Measurements from ENCODE around the gene SMDT1.
"Not testable (repeated sequence)": the region's sequence is repeated elsewhere in the genome, so short reads cannot be mapped to it uniquely, and the experiment has no call there.

SMDT1 gene

DNA sequence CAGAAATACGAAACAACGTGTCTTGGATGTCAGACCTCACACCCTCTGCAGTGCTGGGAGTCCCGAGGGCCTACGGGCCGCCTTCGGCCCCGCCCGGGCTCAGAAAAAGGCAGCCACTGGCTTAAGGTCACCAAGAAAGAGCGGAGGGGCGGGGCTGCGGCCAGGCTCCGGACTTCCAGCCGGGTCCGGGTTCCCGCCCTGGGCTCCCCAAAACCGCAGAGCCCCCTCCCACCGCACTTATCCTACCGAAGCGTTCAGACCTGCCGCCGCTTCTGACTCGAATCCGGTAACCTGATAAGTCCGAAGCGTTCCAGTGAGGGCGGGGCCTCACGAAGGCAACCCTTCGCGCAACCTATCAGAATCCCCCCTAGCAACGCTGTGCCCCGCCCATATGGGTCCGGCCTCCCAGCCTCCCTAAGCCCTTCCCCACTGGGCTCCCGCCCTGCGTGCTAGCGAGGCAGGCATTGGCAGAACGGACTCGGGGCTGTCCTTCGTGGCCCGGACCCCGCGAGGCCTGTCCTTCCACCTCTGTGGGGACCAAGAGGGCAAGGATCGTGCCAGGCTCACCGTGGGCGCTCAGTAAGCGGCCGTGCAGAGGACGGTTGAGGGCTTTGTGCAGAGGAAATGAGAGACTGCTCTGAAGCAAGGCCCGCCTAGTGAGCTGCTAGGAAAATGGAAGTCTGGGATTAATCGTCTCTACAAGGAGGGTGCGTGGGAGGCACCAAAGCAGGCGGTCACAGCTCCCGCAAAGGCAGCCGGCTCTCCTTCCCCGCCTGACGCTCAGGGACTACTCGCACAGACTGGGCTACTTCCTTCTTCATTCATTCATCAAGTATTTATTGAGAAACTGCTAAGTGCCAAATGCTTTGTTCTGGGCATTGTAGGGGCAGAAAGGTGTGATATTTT is 8.7 kb upstream of the SMDT1 start, which contains the start of gene NAGA:
Gene NAGA, minus strand, starts transcription at position 296 of the 906 bp plus-strand sequence. CDS start 515 bp downstream, outside the sequence.
- peak; percentile 98 for DNase-seq (ENCODE audit: low spot score)

DNA sequence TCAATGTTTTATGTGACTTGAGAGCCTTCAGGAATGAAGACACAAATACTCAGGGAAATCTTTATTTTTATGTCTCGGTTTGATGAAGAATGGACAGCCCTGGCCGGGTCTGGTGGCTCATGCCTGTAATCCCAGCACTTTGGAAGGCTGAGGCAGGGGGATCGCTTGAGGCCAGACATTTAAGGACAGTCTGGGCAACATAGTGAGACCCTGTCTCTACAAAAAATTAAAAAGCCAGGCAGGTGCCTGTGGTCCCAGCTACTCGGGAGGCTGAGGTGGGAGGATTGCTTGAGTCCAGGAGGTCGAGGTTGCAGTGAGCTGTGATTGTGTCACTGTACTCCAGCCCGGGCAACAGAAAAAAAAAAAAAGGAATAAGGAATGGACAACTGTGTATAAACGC is 8.0 kb upstream of the SMDT1 start:
- DNase-seq (ENCODE audit: low spot score), result not testable (repeated sequence)

- DNase-seq (ENCODE audit: low spot score), result no peak
These were observed 6.7 kb upstream of the SMDT1 start for GRCh38 chr22:42072606-42073330.

GRCh38 chr22:42073621-42074041 is 5.9 kb upstream of the SMDT1 start:
- DNase-seq (ENCODE audit: low spot score), result no peak

- no peak for DNase-seq (ENCODE audit: low spot score)
These were observed 5.2 kb upstream of the SMDT1 start, which contains the start of gene PHETA2 for GRCh38 chr22:42074132-42074811. Gene PHETA2, plus strand, starts transcription at chr22:42074248. Its CDS starts 3,046 bp downstream, at chr22:42077294.

DNA sequence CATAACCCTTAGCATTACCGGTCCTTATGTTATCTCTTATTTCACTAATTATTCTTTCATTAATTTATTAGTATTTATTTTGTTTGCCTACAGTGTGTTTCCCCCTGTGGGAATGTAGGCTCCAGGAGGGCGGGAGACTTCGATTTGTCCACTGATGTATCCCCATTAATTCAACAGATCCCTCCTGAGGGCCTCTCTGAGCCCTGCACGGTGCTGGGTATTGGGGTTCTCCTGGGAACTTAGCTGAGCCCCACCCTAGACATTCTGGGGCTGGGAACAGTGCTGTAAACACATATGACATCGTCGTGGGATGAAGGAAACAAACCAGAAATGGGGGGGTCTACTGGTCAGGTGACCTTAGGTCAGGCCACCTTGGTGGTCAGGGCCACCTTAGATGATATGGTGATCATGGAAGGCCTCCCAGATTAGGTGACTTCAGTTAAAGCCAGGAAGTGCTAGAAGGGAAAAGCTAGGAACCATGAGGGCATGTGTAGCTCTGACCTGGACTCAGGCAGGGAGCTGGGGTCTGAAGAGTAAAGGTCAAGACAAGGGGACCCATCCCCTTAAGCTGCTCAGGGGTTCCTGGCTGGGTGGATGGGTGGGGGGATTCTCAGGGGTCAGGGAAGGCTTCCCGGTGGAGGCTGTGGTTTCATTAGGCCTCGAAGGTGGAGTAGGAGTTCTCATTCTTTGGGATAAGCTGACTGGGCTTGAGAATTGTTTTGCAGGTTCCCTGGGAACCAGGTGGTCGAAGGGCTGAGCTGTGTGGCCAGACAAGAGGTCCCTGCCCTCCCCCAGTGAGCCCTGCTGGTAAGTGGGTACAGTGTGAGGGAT is 4.4 kb upstream of the SMDT1 start:
- DNase-seq (ENCODE audit: low spot score), result no peak

GRCh38 chr22:42076764-42077485 is 2.6 kb upstream of the SMDT1 start:
- DNase-seq (ENCODE audit: low spot score), result no peak

- DNase-seq (ENCODE audit: low spot score), result no peak
These were observed 1.9 kb upstream of the SMDT1 start for GRCh38 chr22:42077486-42078125.

DNA sequence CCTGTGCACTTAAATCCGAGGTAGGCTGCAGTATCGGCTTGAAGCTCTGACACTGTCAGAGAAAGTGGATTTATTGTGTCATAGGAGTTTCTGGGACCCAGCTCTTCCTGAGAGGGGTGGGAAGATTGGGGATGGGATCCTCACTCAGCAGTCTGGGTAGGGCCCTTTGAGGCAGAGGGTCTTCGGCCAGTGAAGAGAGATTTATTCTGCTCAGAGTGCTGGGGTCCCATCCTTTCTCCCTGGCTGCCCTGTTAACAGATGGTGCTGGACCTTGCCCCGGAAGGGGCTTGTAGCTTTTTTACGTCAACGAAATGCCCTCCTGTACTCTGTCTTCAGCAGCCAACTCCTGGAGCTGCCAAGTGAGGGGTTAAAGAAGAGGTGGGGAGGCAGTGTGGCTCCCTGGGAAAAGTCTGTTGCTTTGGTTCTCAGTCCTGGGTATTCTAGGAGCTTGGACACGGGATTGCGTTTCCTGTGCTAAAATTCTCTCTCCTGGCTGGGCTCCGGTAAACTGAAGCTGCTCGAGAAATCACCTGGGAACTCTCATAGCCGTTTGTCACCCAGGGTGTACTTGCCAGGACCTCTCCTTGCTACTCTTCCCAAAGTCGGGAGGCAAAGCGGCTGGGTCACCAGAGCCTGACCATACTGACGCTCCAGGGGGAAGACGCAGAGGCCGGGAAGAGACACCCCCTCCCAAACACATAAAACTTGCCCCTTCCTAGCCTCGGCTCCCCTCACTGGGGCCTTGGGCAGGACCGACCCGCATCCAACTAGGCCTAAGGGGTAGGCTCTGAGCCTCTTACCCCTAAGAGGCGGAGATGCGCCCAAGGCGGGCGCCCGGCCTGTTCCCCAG is 806 bp upstream of the SMDT1 start:
- DNase-seq (ENCODE audit: low spot score), result peak; percentile 29

- peak; percentile 62 for DNase-seq (ENCODE audit: low spot score)
These were observed 787 bp downstream of the SMDT1 start for GRCh38 chr22:42080287-42080686.

GRCh38 chr22:42083119-42083518 is 3.6 kb downstream of the SMDT1 start:
- DNase-seq (ENCODE audit: low spot score), result no peak

DNA sequence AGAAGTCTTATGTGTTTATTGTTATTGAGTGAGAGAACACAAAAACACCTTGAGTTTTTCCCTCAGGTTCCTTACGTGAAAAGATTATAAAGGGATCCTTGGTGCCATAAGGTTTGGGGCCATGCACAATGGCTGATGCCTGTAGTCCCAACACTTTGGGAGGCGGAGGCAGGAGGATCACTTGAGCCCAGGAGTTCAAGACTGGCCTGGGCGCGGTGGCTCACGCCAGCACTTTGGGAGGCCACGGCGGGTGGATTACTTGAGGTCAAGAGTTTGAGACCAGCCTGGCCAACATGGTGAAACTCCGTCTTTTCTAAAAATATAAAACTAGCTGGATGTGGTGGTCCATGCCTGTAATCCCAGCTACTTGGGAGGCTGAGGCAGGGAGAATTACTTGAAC is 5.4 kb downstream of the SMDT1 start:
- DNase-seq (ENCODE audit: low spot score), result no peak

DNA sequence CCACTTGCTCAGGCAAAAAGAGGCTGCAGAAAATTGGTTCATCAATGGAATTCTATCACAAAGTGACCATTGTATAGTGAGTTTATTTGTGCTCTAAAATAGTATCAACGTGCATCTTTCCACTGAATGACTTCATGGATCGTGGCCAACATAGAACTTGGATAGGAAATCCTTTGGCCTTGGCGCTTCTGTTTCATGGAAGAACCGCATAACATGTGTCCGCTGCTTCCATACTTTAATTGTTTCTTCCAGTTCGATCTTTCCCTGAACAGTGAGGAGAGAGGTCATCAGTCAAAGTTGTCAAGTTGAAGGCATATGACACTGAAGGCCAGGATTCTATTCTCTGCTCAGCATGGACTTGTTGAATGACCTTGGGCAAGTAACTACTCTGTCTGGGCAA is 6.6 kb downstream of the SMDT1 start:
- DNase-seq (ENCODE audit: low spot score), result no peak

DNA sequence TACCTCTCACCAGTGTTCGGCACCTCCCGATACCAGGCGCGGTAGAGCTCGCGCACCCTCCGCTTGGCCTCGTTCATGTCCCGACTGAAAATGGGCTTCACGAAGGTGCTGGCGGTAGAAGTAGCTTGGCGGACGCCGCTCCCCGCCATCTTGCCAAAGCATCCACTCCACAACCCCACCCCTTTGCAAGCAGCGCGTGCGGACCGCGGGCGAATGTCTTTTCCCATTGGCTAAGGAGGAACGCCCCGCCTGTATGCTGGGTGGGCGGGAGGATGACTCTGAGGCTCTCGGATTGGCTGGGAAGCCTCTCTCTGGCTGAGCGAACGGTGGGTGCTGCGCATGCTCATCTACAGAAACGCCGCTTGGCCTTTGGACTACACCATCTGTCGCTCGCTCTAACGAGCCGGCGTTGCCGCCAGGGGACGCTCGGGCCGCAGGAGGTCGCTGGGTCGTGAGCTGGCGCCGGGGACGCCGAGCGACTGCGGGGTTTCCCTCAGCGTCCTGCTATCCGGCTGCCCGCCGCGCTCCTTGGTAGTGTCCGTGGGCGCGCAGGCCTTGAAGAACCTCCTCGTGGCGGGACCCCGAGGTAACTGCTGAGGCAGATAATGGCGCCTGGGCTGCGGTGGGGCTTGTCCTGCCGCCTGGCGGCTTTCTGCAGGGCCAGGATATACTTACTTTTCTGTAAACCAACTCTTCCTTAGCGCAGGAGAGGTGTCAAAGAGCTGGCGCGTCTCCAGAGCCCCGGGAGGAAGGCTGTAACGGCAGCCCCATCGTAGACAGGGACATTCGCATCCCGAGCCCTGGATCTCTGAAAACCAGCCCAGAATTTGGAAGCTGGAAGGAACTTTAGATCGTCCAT is 11.3 kb downstream of the SMDT1 start, which contains the start of gene NDUFA6:
Gene NDUFA6, minus strand, starts transcription at position 177 of the 859 bp plus-strand sequence. Its CDS starts 28 bp downstream, at position 149.
- DNase-seq (ENCODE audit: low spot score), result peak; percentile 100

DNA sequence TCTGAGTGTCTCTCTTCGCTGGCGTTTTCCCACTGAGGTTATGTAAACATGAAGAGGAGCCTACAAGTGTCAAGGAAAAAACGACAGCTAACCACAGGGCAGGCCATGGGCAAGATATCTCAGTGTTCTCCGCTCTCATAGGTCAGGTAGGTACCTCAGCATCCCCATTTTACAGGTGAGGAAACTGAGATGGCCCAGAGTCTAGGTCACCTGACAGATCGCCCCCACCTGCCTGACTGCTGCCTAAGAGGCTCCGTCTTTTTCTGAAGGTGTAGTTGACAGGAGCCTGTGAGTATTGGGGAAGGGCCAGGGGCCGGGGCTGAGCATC is 11.9 kb downstream of the SMDT1 start:
- DNase-seq (ENCODE audit: low spot score), result no peak

- DNase-seq (ENCODE audit: low spot score), result no peak
These were observed 21.7 kb downstream of the SMDT1 start for GRCh38 chr22:42101199-42101598.

DNA sequence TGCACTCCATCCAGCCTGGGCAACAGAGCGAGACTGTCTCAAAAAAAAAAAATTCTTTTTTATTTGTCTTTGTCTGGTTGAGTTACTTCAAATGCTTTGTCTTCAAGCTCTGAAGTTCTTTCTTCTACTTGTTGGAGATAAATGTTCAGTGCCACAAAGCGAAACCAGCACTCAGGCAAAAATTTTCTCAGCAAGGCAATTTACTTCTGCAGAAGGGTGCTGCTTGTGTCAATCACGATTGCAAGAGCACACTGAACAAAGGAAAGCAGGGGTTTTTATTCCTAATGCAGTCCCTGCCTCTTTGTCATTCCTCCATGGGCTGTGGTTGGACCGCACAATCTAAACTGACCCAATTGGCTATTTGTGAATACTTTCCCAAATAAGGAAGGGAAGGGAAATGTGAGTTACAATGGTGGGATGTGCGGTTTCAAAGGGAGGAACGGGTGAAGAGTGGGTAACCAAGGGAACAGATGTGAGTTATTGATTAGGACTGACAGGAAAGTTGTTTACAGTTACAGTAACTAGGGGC is 24.9 kb downstream of the SMDT1 start:
- not testable (repeated sequence) for DNase-seq (ENCODE audit: low spot score)

GRCh38 chr22:42108848-42109247 is 29.3 kb downstream of the SMDT1 start:
- no peak for DNase-seq (ENCODE audit: low spot score)

Data from Ammon's horn (tissue), 1 donor.